ENCODE measurements around the gene RETREG3. TPM values are rescaled to one million over a fixed set of nuclear protein-coding genes. Genes with fewer than 3 reads are reported as not detected.
"Not testable (repeated sequence)": the region's sequence is repeated elsewhere in the genome, so short reads cannot be mapped to it uniquely, and the experiment has no call there.

Gene RETREG3
- total RNA-seq, 1 donor from 2014 or later = 21.4 TPM

- peak; percentile 33 for DNase-seq
- ATAC-seq (ENCODE audit: poor library complexity) = no peak
- intact Hi-C loops (cut with DNase I) = no loop called here
Observed at GRCh38 chr17:42543190-42544079, 65.7 kb downstream of the RETREG3 start.

- ATAC-seq (ENCODE audit: poor library complexity) (no peak), DNase-seq (no peak)
- intact Hi-C loops (cut with DNase I) = no loop called here
Observed at GRCh38 chr17:42541041-42541833, 67.9 kb downstream of the RETREG3 start.

DNA sequence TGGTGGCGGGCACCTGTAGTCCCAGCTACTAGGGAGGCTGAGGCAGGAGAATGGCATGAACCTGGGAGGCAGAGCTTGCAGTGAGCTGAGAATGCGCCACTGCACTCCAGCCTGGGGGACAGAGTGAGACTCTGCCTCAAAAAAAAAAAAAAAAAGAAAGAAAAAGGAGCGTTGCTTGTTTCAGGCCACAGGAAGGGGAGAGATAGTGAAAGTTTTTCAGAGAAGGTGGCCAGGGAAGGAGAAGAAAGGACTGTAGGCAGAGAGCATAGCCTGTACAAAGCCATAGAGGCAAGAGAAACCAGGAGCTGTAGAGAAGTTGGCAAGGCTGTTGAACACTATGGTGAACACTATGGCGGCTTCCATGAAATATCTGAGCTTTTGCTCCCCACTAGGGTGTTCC, 68.6 kb downstream of the RETREG3 start:
- ATAC-seq (ENCODE audit: poor library complexity); intact Hi-C loops (cut with DNase I); DNase-seq: not testable (repeated sequence)

DNA sequence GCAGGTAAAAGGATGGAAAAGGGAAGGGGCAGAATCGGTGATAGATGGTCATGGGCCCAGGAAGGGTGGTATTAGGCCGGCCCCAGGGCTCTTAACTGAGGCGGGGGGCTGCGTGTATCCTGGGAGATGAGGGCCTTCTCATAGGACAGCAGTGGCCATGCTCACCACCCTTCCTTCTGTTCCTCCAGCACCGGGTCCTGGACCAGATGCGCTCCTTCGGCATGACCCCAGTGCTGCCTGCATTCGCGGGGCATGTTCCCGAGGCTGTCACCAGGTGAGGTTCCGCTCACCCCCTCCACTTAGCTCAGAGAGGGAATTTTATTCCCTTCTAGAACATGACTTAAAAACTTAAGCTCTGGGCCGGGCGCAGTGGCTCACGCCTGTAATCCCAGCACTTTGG, 70.7 kb downstream of the RETREG3 start:
- ATAC-seq (ENCODE audit: poor library complexity) (no peak), DNase-seq (peak; percentile 33)
- intact Hi-C loops (cut with DNase I) = no loop called here

DNA sequence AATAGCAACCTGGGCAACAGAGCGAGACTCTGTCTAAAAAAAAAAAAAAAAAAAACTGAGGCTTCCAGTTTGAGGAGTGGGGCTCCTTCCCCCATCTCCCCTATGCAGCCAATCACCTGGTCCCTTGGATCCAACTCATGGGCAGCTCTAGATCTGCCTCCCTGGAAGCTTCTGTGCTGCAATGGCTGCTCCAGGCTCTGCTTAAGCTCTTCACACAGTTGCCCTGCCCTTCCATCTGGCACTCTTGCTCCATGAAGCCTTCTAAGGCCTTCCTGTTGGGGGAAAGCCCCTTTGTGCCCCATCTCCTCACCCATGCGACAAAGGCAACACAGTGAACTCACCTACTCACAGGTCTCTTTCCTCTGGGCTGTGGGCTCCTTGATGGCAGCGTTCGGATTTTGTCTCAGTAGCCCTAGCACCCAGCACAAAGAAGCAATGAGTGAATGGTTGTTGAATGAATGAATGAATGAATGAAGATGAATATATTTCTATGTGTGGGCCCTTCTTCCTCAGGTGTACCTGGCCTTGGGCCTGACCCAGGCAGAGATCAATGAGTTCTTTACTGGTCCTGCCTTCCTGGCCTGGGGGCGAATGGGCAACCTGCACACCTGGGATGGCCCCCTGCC, 71.2 kb downstream of the RETREG3 start:
- DNase-seq = no peak
- intact Hi-C loops (cut with DNase I) = no loop called here
- ATAC-seq (ENCODE audit: poor library complexity) = no peak

GRCh38 chr17:42537156-42537805, 71.9 kb downstream of the RETREG3 start:
- peak; percentile 5 for ATAC-seq (ENCODE audit: poor library complexity)
- DNase-seq = no peak
- intact Hi-C loops (cut with DNase I) = no loop called here

DNA sequence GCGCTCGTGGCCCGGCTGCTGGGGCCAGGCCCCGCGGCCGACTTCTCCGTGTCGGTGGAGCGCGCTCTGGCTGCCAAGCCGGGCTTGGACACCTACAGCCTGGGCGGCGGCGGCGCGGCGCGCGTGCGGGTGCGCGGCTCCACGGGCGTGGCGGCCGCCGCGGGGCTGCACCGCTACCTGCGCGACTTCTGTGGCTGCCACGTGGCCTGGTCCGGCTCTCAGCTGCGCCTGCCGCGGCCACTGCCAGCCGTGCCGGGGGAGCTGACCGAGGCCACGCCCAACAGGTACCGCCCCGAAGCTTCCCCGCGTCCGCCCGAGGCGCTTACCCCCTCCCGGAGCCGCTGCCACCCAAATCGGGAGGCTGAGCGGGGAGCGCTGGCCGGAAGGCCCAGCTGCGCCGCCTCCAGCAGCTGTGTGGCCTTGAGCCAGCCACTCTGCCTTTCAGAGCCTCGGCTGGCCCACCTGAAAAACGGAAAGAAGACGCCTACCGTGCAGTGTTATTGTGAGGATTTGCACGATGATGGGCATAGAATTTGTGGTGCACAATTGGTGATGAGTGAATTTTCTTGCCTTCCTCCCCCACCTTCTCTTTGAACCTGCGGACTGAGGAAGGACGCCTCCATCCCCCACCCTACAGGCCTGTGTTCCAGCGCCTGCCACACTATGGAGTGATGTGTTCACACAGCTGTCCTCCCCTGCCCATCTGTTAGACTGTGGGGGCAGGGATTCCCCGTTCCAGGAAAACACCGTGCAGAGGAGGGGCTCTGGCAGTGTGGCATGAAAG, 72.6 kb downstream of the RETREG3 start:
- DNase-seq = peak; percentile 92
- ATAC-seq (ENCODE audit: poor library complexity) = peak; percentile 75

GRCh38 chr17:42536048-42536371, 73.2 kb downstream of the RETREG3 start, which contains the start of gene NAGLU:
Gene NAGLU, plus strand, starts transcription at chr17:42536241. Its CDS starts 32 bp downstream, at chr17:42536273.
- intact Hi-C loops (cut with DNase I) = no loop called here
- ATAC-seq (ENCODE audit: poor library complexity) = peak; percentile 86
- DNase-seq = peak; percentile 99

More for the DNA sequence above, 72.6 kb downstream of the RETREG3 start:
- intact Hi-C loops (cut with DNase I) = no loop called here

GRCh38 chr17:42535155-42536047, 73.8 kb downstream of the RETREG3 start:
- intact Hi-C loops (cut with DNase I) = no loop called here
- DNase-seq (no peak), ATAC-seq (ENCODE audit: poor library complexity) (no peak)

- intact Hi-C loops (cut with DNase I) = no loop called here
- ATAC-seq (ENCODE audit: poor library complexity) (peak; percentile 47), DNase-seq (peak; percentile 84)
Observed at GRCh38 chr17:42531455-42532354, 77.5 kb downstream of the RETREG3 start.

- DNase-seq (no peak), ATAC-seq (ENCODE audit: poor library complexity) (no peak)
- intact Hi-C loops (cut with DNase I) = no loop called here
Observed at GRCh38 chr17:42530952-42531454, 78.2 kb downstream of the RETREG3 start.

Other genes starting within 250 kb of the RETREG3 start
- gene STAT3, start 220.9 kb downstream of the RETREG3 start, total RNA-seq = 127 TPM
- 200 TPM for gene CAVIN1, start 186.1 kb downstream of the RETREG3 start, total RNA-seq
- 29.9 TPM for gene ATP6V0A1, start 150.5 kb downstream of the RETREG3 start, total RNA-seq
- 8.3 TPM for gene NAGLU, start 73.1 kb downstream of the RETREG3 start, total RNA-seq
- gene HSD17B1, start 56.5 kb downstream of the RETREG3 start, total RNA-seq = 0.78 TPM
- 41.6 TPM for gene COASY, start 47.2 kb downstream of the RETREG3 start, total RNA-seq
- 69.1 TPM for gene MLX, start 42.3 kb downstream of the RETREG3 start, total RNA-seq
- gene PSMC3IP, start 31.6 kb downstream of the RETREG3 start, total RNA-seq = 2.3 TPM
- 49.1 TPM for gene TUBG1, start 309 bp upstream of the RETREG3 start, total RNA-seq
- gene TUBG2, start 49.9 kb upstream of the RETREG3 start, total RNA-seq = 12.4 TPM
- gene PLEKHH3, start 67.6 kb upstream of the RETREG3 start, total RNA-seq = 27.5 TPM
- gene CCR10, start 72.5 kb upstream of the RETREG3 start, total RNA-seq = 1.0 TPM
- gene CNTNAP1, start 73.2 kb upstream of the RETREG3 start, total RNA-seq = 4.2 TPM
- gene EZH1, start 135.7 kb upstream of the RETREG3 start, total RNA-seq = 47.2 TPM
- gene RAMP2, start 151.9 kb upstream of the RETREG3 start, total RNA-seq = 38.2 TPM
- 30.3 TPM for gene VPS25, start 164.1 kb upstream of the RETREG3 start, total RNA-seq
- not detected for gene WNK4, start 171.2 kb upstream of the RETREG3 start, total RNA-seq
- gene COA3, start 189.3 kb upstream of the RETREG3 start, total RNA-seq = 67.2 TPM
- gene CNTD1, start 189.5 kb upstream of the RETREG3 start, total RNA-seq = not detected
- gene BECN1, start 214.9 kb upstream of the RETREG3 start, total RNA-seq = 78.0 TPM
- gene PSME3, start 224.0 kb upstream of the RETREG3 start, total RNA-seq = 74.7 TPM
- 0.32 TPM for gene AOC2, start 235.2 kb upstream of the RETREG3 start, total RNA-seq
- gene AOC3, start 241.8 kb upstream of the RETREG3 start, total RNA-seq = 8.3 TPM